Measurements from ENCODE around the gene ATP2A1.

Gene ATP2A1

DNA sequence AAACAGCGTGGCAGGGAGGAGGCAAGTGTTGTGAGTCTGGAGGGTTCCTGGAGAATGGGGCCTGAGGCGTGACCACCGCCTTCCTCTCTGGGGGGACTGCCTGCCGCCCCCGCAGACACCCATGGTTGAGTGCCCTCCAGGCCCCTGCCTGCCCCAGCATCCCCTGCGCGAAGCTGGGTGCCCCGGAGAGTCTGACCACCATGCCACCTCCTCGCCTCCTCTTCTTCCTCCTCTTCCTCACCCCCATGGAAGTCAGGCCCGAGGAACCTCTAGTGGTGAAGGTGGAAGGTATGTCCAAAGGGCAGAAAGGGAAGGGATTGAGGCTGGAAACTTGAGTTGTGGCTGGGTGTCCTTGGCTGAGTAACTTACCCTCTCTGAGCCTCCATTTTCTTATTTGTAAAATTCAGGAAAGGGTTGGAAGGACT, 53.5 kb downstream of the ATP2A1 start, which contains the start of gene CD19:
Gene CD19, plus strand, starts transcription at position 171 of the 425 bp plus-strand sequence. Its CDS starts 30 bp downstream, at position 201.
- no peak for TF ChIP-seq CTCF (IDR thresholded peaks at IDR 0.05; ENCODE audit: low read depth, low read length)

DNA sequence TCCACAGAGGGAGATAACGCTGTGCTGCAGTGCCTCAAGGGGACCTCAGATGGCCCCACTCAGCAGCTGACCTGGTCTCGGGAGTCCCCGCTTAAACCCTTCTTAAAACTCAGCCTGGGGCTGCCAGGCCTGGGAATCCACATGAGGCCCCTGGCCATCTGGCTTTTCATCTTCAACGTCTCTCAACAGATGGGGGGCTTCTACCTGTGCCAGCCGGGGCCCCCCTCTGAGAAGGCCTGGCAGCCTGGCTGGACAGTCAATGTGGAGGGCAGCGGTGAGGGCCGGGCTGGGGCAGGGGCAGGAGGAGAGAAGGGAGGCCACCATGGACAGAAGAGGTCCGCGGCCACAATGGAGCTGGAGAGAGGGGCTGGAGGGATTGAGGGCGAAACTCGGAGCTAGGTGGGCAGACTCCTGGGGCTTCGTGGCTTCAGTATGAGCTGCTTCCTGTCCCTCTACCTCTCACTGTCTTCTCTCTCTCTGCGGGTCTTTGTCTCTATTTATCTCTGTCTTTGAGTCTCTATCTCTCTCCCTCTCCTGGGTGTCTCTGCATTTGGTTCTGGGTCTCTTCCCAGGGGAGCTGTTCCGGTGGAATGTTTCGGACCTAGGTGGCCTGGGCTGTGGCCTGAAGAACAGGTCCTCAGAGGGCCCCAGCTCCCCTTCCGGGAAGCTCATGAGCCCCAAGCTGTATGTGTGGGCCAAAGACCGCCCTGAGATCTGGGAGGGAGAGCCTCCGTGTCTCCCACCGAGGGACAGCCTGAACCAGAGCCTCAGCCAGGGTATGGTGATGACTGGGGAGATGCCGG, 54.3 kb downstream of the ATP2A1 start:
- DNase-seq (ENCODE audit: extremely low read depth, low read depth), result no peak
- TF ChIP-seq CTCF (IDR thresholded peaks at IDR 0.05; ENCODE audit: low read depth, low read length), result no peak

More for the DNA sequence above, 53.5 kb downstream of the ATP2A1 start, which contains the start of gene CD19:
- no peak for DNase-seq (ENCODE audit: extremely low read depth, low read depth)

DNA sequence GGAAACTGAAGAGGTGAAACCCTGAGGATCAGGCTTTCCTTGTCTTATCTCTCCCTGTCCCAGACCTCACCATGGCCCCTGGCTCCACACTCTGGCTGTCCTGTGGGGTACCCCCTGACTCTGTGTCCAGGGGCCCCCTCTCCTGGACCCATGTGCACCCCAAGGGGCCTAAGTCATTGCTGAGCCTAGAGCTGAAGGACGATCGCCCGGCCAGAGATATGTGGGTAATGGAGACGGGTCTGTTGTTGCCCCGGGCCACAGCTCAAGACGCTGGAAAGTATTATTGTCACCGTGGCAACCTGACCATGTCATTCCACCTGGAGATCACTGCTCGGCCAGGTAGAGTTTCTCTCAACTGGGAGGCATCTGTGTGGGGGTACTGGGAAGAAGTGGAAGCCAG, 54.9 kb downstream of the ATP2A1 start:
- no peak for DNase-seq (ENCODE audit: extremely low read depth, low read depth)
- TF ChIP-seq CTCF (IDR thresholded peaks at IDR 0.05; ENCODE audit: low read depth, low read length), result no peak

GRCh38 chr16:28935346-28935745, 57.1 kb downstream of the ATP2A1 start:
- no peak for TF ChIP-seq CTCF (IDR thresholded peaks at IDR 0.05; ENCODE audit: low read depth, low read length)
- no peak for DNase-seq (ENCODE audit: extremely low read depth, low read depth)

- no peak for DNase-seq (ENCODE audit: extremely low read depth, low read depth)
- TF ChIP-seq CTCF (IDR thresholded peaks at IDR 0.05; ENCODE audit: low read depth, low read length), result no peak
These were observed 57.9 kb downstream of the ATP2A1 start for GRCh38 chr16:28935924-28936783.

DNA sequence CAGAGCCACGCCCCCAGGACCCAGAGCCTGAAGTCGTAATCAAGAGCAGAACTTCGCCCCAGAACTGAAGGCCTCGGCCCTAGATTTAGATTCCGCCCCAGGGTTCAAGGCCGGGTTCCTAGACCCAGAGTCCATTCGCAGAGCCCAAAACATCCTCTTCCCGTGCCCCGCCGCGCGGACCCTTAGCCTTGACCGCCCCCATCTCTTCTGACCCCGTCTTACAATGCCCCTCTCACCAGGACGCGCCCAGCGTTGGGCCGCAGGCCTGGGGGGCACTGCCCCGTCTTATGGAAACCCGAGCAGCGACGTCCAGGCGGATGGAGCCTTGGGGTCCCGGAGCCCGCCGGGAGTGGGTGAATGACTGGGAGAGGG, 58.5 kb downstream of the ATP2A1 start:
- DNase-seq (ENCODE audit: extremely low read depth, low read depth), result no peak
- TF ChIP-seq CTCF (IDR thresholded peaks at IDR 0.05; ENCODE audit: low read depth, low read length), result no peak

All from AG09319 (cell line).